ENCODE results near the gene UGDH. TPM values are rescaled to one million over a fixed set of nuclear protein-coding genes. Genes with fewer than 3 reads are reported as not detected.

UGDH gene
- total RNA-seq, 1 donor from 2014 or later, result 76.2 TPM

DNA sequence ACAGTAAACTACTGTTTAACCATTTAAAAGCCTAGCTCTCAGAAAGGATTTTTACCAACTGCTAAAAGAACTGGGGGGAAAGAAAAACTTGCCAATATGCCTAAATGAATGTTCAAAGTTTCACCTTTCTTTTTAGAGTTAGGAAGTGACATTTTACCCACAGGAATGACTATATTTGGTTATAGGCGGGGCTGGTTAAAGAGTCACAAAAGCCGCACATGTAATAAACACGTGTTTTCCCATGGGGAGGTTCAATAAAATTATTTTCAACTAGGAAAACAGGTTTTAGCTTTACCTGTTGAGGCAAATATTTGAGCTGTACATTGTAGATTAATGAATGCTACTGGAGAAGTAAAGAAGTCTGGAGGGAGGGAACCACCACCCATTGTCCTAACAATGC, 41.6 kb upstream of the UGDH start:
- Mint-ChIP-seq H3K4me1 (peaks cover 13% of the 10 kb centered on the region), H3K27me3 (ENCODE audit: low read depth) (no peaks in the 10 kb centered on the region), H3K9me3 (peaks cover 10% of the 10 kb centered on the region), H3K4me3 (no peak overlapping the region), H3K27ac (peak overlapping the region; percentile 37), H3K36me3 (peaks cover 17% of the 10 kb centered on the region)
- TF ChIP-seq, protein P1, sequence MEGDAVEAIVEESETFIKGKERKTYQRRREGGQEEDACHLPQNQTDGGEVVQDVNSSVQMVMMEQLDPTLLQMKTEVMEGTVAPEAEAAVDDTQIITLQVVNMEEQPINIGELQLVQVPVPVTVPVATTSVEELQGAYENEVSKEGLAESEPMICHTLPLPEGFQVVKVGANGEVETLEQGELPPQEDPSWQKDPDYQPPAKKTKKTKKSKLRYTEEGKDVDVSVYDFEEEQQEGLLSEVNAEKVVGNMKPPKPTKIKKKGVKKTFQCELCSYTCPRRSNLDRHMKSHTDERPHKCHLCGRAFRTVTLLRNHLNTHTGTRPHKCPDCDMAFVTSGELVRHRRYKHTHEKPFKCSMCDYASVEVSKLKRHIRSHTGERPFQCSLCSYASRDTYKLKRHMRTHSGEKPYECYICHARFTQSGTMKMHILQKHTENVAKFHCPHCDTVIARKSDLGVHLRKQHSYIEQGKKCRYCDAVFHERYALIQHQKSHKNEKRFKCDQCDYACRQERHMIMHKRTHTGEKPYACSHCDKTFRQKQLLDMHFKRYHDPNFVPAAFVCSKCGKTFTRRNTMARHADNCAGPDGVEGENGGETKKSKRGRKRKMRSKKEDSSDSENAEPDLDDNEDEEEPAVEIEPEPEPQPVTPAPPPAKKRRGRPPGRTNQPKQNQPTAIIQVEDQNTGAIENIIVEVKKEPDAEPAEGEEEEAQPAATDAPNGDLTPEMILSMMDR (IDR thresholded peaks at IDR 0.05; ENCODE audit: unreplicated experiment), result no peak
- no peak for DNase-seq (ENCODE audit: low spot score in 2 of 2, unreplicated experiment in 2 of 2)

DNA sequence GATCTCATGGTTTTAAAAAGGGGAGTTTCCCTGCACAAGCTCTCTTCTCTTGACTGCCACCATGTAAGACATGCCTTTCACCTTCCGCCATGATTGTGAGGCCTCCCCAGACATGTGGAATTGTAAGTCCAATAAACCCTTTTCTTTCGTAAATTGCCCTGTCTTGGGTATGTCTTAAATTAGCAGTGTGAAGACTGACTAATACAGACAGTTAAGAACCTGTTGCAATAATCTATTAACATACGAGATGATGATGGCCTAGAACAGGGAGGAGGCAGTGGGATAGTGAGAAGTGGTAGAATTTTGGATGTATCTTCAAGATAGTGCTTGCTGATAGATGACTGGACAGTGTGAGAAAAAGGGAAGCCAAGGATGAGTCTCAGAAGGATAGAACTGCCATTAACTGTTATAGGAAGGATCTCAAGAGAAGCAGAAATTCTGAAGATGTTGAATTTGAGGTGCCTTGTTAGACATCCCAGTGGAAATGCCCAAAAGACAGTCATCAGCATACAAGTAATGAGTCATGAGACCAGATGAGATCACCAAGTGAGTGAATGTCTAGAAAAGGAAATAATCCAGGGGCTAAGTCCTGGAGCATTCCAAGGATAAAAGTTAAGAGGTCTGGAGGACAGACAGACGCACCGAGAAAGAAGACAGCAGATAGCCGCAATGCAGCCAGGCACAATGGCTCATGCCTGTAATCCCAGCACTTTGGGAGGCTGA, 38.8 kb upstream of the UGDH start:
- Mint-ChIP-seq H3K4me3 (no peak overlapping the region), H3K9me3 (peaks cover 10% of the 10 kb centered on the region), H3K27ac (no peak overlapping the region), H3K4me1 (peaks cover 10% of the 10 kb centered on the region), H3K36me3 (peaks cover 19% of the 10 kb centered on the region), H3K27me3 (ENCODE audit: low read depth) (no peaks in the 10 kb centered on the region)
- TF ChIP-seq, protein P1 (IDR thresholded peaks at IDR 0.05; ENCODE audit: unreplicated experiment), result no peak
- DNase-seq (ENCODE audit: low spot score in 2 of 2, unreplicated experiment in 2 of 2), result no peak

DNA sequence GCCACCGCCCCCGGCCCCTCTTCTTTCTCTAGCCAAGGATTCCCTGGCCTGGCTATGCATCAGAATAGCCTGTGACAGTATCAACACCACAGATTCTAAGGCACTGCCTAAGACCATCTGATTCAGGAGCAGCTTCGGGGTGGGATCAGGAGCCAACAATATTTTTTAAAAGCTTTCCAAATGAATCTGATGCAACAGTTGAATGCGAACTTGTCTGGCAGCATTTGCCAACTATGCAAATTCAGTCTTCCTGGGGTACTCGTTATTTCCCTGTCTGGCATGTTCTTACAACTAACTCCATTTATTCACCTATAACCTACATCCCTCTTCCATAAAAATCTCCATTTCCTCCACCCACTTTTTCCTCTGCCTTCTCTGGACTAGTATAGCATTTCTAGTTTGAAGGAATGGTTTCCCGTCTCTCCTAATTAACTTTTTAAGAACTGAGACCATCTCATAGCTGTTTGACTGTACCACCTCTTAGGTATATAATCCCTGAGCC, 36.2 kb upstream of the UGDH start:
- no peak overlapping the region for H3K27ac Mint-ChIP-seq
- peaks cover 19% of the 10 kb centered on the region for H3K36me3 Mint-ChIP-seq
- DNase-seq (ENCODE audit: low spot score in 2 of 2, unreplicated experiment in 2 of 2), result no peak
- no peaks in the 10 kb centered on the region for H3K27me3 Mint-ChIP-seq (ENCODE audit: low read depth)
- peaks cover 10% of the 10 kb centered on the region for H3K9me3 Mint-ChIP-seq
- peaks cover 11% of the 10 kb centered on the region for H3K4me1 Mint-ChIP-seq
- TF ChIP-seq, protein P1 (IDR thresholded peaks at IDR 0.05; ENCODE audit: unreplicated experiment), result no peak
- no peak overlapping the region for H3K4me3 Mint-ChIP-seq

DNA sequence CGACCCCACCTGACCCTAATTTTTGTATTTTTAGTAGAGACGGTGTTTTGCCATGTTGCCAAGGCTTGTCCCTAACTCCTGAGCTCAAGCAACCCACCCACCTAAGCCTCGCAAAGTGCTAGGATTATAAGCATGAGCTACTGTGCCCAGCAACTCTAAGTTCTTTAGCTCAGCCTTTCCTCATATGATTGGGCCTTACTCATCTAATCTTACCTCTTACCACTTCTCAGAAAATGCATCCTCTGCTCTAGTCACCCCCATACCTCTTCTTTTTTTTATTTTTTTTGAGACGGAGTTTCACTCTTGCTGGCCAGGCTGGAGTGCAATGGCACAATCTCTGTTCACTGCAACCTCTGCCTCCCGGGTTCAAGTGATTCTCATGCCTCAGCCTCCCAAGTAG, 35.6 kb upstream of the UGDH start:
- no peak overlapping the region for H3K4me3 Mint-ChIP-seq
- no peaks in the 10 kb centered on the region for H3K27me3 Mint-ChIP-seq (ENCODE audit: low read depth)
- H3K27ac Mint-ChIP-seq, result no peak overlapping the region
- TF ChIP-seq, protein P1 (IDR thresholded peaks at IDR 0.05; ENCODE audit: unreplicated experiment), result no peak
- peaks cover 10% of the 10 kb centered on the region for H3K9me3 Mint-ChIP-seq
- DNase-seq (ENCODE audit: low spot score in 2 of 2, unreplicated experiment in 2 of 2), result no peak
- peaks cover 19% of the 10 kb centered on the region for H3K36me3 Mint-ChIP-seq
- peaks cover 12% of the 10 kb centered on the region for H3K4me1 Mint-ChIP-seq

DNA sequence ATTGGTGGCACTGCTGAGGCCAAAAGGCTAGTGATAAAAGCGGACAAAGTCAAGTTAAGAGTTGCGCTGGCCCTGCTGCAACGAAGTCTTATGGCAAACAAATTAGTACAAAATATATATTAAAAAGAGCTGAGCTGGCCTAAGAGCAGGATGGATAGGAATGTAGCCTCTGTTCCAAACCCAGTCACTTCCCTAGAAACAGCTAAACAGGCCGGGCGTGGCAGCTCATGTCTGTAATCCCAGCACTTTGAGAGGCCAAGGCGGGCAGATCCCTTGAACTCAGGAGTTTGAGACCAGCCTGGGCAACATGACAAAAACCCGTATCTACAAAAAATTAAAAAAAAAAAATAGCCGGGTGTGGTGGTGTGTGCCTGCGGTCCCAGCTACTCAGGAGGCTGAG, 32.4 kb upstream of the UGDH start:
- no peaks in the 10 kb centered on the region for H3K9me3 Mint-ChIP-seq
- H3K27ac Mint-ChIP-seq, result peak overlapping the region; percentile 77
- H3K27me3 Mint-ChIP-seq (ENCODE audit: low read depth), result no peaks in the 10 kb centered on the region
- H3K4me3 Mint-ChIP-seq, result no peak overlapping the region
- H3K4me1 Mint-ChIP-seq, result peaks cover 12% of the 10 kb centered on the region
- no peak for DNase-seq (ENCODE audit: low spot score in 2 of 2, unreplicated experiment in 2 of 2)
- TF ChIP-seq, protein P1 (IDR thresholded peaks at IDR 0.05; ENCODE audit: unreplicated experiment), result no peak
- peaks cover 7% of the 10 kb centered on the region for H3K36me3 Mint-ChIP-seq

Measured in mesothelial cell of epicardium (in vitro differentiated cells).